Type B pancreatic cell (in vitro differentiated cells): ENCODE data around the gene PARP11. TPM values are rescaled to one million over a fixed set of nuclear protein-coding genes. Genes with fewer than 3 reads are reported as not detected.

Source experiments
- DNase-seq: peaks from one replicate; pipeline ENCODE4 v3.0.0; 2021; ENCODE audit warnings: mixed read lengths; ENCODE audit not compliant: unreplicated experiment; ENCODE audit errors: extremely low spot score
- H3K27ac Mint-ChIP-seq: 2 replicates; pipeline ENCODE4 v1.8.0; 2021; ENCODE audit warnings: mild to moderate bottlenecking, mixed read lengths
- H3K27me3 Mint-ChIP-seq: 2 replicates; pipeline ENCODE4 v1.8.0; 2021; ENCODE audit warnings: mixed read lengths
- H3K36me3 Mint-ChIP-seq: 2 replicates; pipeline ENCODE4 v1.8.0; 2021; ENCODE audit warnings: mixed read lengths
- H3K4me1 Mint-ChIP-seq: one replicate; pipeline ENCODE4 v1.8.0; 2021; ENCODE audit warnings: mixed read lengths; ENCODE audit not compliant: unreplicated experiment
- H3K4me3 Mint-ChIP-seq: 2 replicates; pipeline ENCODE4 v1.8.0; 2021; ENCODE audit warnings: mild to moderate bottlenecking, mixed read lengths
- H3K9me3 Mint-ChIP-seq: 2 replicates; pipeline ENCODE4 v1.8.0; 2021; ENCODE audit warnings: mixed read lengths
- CTCF ChIP-seq: fragments of 200-600 bp; sonication (generic); conservative IDR thresholded peaks from 2 replicates; pipeline ENCODE4 v1.5.0; 2021; ENCODE audit warnings: antibody characterized with exemption, mild to moderate bottlenecking
- total RNA-seq: library from RNA; stranded (reverse); gene quantifications from 2 replicates; pipeline ENCODE4 v1.2.1, GENCODE V29; 2021; ENCODE audit warnings: low replicate concordance

PARP11 gene
- total RNA-seq, 1 donor from 2014 or later: 14.4 TPM

GRCh38 chr12:3913278-3913677, 40.1 kb upstream of the PARP11 start:
- H3K9me3 Mint-ChIP-seq: peaks cover 17% of the 10 kb centered on the region
- no peak overlapping the region for H3K27ac Mint-ChIP-seq
- no peak for DNase-seq
- H3K27me3 Mint-ChIP-seq: peaks cover 13% of the 10 kb centered on the region
- TF ChIP-seq CTCF: no peak
- no peak overlapping the region for H3K4me3 Mint-ChIP-seq
- no peaks in the 10 kb centered on the region for H3K4me1 Mint-ChIP-seq
- H3K36me3 Mint-ChIP-seq: peaks cover 3% of the 10 kb centered on the region

GRCh38 chr12:3912863-3913262, 39.7 kb upstream of the PARP11 start:
- Mint-ChIP-seq H3K27me3 (peaks cover 13% of the 10 kb centered on the region), H3K9me3 (peaks cover 17% of the 10 kb centered on the region)

GRCh38 chr12:3911409-3911808, 38.2 kb upstream of the PARP11 start:
- Mint-ChIP-seq H3K27ac (no peak overlapping the region), H3K9me3 (peaks cover 17% of the 10 kb centered on the region), H3K27me3 (peaks cover 9% of the 10 kb centered on the region), H3K4me3 (no peak overlapping the region), H3K4me1 (no peaks in the 10 kb centered on the region), H3K36me3 (peaks cover 3% of the 10 kb centered on the region)
- TF ChIP-seq CTCF: no peak
- no peak for DNase-seq

More at GRCh38 chr12:3912863-3913262, 39.7 kb upstream of the PARP11 start:
- no peak overlapping the region for H3K4me3 Mint-ChIP-seq
- no peaks in the 10 kb centered on the region for H3K4me1 Mint-ChIP-seq
- DNase-seq: no peak
- TF ChIP-seq CTCF: no peak
- no peak overlapping the region for H3K27ac Mint-ChIP-seq
- H3K36me3 Mint-ChIP-seq: peaks cover 3% of the 10 kb centered on the region

- no peak overlapping the region for H3K4me3 Mint-ChIP-seq
- H3K4me1 Mint-ChIP-seq: no peaks in the 10 kb centered on the region
- H3K27ac Mint-ChIP-seq: no peak overlapping the region
- no peaks in the 10 kb centered on the region for H3K36me3 Mint-ChIP-seq
- no peak for DNase-seq
- TF ChIP-seq CTCF: no peak
- no peaks in the 10 kb centered on the region for H3K9me3 Mint-ChIP-seq
- peaks cover 6% of the 10 kb centered on the region for H3K27me3 Mint-ChIP-seq
Measured at GRCh38 chr12:3905664-3906063, 32.5 kb upstream of the PARP11 start.

- H3K36me3 Mint-ChIP-seq: no peaks in the 10 kb centered on the region
- peaks cover 6% of the 10 kb centered on the region for H3K27me3 Mint-ChIP-seq
Measured at GRCh38 chr12:3904999-3905398, 31.8 kb upstream of the PARP11 start.

More at GRCh38 chr12:3904999-3905398, 31.8 kb upstream of the PARP11 start:
- Mint-ChIP-seq H3K4me1 (no peaks in the 10 kb centered on the region), H3K9me3 (no peaks in the 10 kb centered on the region), H3K4me3 (no peak overlapping the region), H3K27ac (no peak overlapping the region)
- no peak for TF ChIP-seq CTCF
- DNase-seq: no peak
